ENCODE measurements around the gene TCF3.
A peak's percentile ranks its signal among the peaks of the same experiment; 100 is the strongest.
"Not testable (repeated sequence)": the region's sequence is repeated elsewhere in the genome, so short reads cannot be mapped to it uniquely, and the experiment has no call there.

The TCF3 gene

DNA sequence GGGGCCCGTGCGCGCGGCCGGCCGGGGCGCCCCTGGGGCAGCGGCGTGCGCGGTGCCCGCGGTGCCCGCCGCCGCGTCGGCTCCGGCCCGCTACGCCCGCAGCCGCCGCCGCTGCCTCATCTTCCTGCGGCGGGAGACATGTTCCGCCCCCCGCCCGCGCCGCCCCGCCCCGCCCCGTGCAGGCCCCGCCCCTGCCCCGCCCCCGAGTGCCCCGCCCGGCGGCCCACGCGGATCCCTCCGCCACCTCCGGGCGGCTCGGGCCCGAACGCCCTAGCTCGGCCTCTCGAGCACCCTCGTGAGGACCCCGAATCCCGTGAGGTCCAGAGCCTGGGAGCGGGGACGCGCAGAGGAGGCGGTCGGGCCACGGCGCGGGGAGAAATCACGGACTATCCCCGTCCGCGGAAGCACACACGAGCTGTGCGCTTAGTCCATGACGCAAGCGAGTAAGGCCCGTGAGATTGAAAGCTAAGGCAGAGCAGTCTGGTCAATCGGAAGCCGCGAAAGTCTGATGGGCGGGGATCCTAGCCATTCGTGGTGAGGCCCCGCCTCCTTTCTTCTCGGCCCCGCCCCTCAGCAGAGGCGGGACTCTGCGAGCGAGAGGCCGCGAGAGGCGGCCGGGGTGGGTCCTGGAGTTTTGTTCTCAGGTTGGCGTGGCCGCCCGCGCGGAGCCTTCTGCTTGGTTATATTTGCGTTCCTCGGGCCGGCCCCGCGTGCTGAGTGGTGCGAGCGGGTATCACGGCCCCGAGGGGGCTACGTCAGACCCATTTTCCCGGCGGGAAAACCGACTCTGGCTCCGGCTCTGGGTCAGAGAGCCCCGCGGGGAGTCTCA, at the start of gene TCF3:
TSS of gene TCF3 (minus strand) at position 145 of the 829 bp plus-strand sequence. CDS start 2,367 bp downstream, outside the sequence.
- Histone ChIP-seq H3K4me1 (ENCODE audit: control insufficient read depth, insufficient read depth, low read length) (peaks cover 2% of the 10 kb centered on the region), H3K27me3 (ENCODE audit: control insufficient read depth, insufficient read depth, low read length) (no peaks in the 10 kb centered on the region), H3K4me3 (ENCODE audit: low read length) (peak within 1 kb of the TSS; percentile 81), H3K27ac (ENCODE audit: low read depth, low read length) (peak within 1 kb of the TSS; percentile 100), H3K36me3 (ENCODE audit: control insufficient read depth, insufficient read depth, low read length) (no peaks in the 10 kb centered on the region), H3K9ac (ENCODE audit: low read length) (peak within 1 kb of the TSS; percentile 84)

DNA sequence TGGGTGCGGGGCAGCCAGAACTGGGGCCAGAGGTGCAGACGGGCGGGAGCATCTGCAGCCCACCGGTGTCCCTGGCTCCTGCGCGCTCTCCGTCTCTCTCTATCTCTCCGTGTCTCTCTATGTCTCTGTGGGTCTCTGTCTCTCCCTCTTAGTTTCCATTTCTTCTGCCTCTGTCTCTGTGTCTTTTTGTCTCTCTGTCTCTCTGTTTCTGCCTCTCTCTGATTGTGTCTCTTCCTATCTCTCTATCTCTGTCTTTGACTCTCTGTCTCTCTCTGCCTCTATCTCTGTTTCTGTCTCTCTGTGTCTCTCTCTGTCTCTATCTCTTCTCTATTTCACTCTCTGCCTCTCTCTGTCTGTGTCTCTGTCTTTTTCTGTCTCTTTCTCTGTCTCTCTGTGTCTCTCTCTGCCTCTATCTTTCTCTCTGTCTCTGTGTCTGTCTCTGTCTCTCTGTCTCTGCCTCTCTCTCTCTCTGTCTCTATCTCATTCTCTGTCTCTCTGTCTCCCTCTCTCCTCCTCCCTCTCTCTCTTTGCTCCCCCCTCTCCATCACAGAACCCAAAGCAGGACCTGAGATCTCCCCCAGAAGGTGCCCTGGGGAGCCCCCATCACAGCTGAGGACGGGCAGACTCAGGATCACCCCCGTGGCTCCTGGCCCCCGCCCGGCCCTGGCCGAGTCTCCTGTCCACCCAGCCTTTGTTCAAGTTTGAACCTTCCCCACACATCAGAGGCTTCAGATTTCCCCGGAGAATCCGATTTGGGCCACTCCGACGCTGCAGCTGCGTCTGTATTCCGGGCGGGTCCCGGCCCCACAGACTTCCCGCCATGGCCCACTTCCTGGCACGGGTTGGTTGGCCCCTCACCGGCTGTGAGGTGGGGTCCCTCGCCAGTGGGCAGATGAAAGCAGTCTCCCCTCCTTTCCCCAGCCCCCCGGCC, 48.6 kb upstream of the TCF3 start:
- Histone ChIP-seq H3K27ac (ENCODE audit: low read depth, low read length) (no peak overlapping the region), H3K4me3 (ENCODE audit: low read length) (no peak overlapping the region), H3K27me3 (ENCODE audit: control insufficient read depth, insufficient read depth, low read length) (peaks cover 6% of the 10 kb centered on the region), H3K4me1 (ENCODE audit: control insufficient read depth, insufficient read depth, low read length) (no peaks in the 10 kb centered on the region), H3K36me3 (ENCODE audit: control insufficient read depth, insufficient read depth, low read length) (no peaks in the 10 kb centered on the region), H3K9ac (ENCODE audit: low read length) (no peak overlapping the region)

DNA sequence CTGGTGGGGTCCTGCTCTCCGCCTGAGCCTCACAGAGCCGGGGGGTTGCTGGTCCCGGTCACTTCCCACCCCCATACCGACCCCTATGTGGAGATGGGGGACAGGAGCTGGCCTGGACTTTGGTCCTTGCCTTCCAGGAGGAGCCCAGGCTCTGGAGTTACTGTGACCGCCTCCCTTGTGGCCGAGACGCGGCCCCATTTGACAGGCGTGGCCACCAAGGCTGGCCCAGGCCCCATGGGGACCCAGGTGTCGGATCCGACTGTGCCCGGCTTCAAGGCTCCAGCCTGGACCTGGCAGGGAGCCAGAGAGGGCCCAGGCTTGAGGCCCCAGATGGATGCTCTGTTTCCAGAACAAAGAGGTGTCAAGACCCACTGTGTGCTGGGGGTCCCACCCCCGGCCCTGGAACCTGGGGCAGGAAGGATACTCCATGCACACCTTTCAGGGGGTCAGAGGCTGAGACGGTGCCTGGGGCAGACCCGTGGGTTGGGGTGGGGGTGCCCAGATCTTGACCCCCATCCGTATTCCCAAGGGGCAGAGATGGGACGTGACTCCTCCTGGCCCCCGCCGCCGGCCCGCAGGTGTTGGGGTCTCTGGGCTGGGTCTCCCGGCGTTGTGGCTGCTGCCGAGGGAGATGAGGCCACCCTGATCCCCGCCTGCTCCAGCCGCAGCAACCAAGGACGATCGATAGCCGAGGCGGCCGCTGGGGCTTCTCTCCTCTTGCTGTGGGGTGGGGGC, 47.8 kb upstream of the TCF3 start:
- H3K4me1 ChIP-seq (ENCODE audit: control insufficient read depth, insufficient read depth, low read length), result no peaks in the 10 kb centered on the region
- no peak overlapping the region for H3K9ac ChIP-seq (ENCODE audit: low read length)
- H3K27ac ChIP-seq (ENCODE audit: low read depth, low read length), result no peak overlapping the region
- H3K36me3 ChIP-seq (ENCODE audit: control insufficient read depth, insufficient read depth, low read length), result no peaks in the 10 kb centered on the region
- H3K27me3 ChIP-seq (ENCODE audit: control insufficient read depth, insufficient read depth, low read length), result peaks cover 4% of the 10 kb centered on the region
- H3K4me3 ChIP-seq (ENCODE audit: low read length), result no peak overlapping the region

DNA sequence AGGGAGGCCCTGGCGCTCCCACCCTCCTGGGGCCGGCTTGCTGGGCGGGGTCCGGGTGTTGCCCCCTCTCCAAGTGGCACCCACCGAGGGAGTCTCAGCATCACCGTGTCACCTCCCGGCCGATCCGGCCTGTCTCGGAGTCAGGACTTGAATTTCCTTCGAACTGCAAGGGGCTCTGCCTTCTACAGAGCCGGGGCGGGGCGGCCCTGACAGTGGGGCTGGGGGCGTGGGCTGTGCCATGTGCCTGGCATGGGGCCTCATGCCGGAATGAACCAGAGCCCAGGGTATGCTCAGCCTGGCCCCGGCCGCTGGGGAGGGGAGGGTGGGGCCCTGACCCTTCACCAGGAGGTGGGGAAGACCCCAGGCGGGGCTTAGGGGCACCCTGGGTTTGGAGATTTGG, 47.0 kb upstream of the TCF3 start:
- H3K4me1 ChIP-seq (ENCODE audit: control insufficient read depth, insufficient read depth, low read length), result no peaks in the 10 kb centered on the region
- H3K4me3 ChIP-seq (ENCODE audit: low read length), result no peak overlapping the region
- no peaks in the 10 kb centered on the region for H3K36me3 ChIP-seq (ENCODE audit: control insufficient read depth, insufficient read depth, low read length)
- H3K27ac ChIP-seq (ENCODE audit: low read depth, low read length), result no peak overlapping the region
- no peak overlapping the region for H3K9ac ChIP-seq (ENCODE audit: low read length)
- peaks cover 4% of the 10 kb centered on the region for H3K27me3 ChIP-seq (ENCODE audit: control insufficient read depth, insufficient read depth, low read length)

DNA sequence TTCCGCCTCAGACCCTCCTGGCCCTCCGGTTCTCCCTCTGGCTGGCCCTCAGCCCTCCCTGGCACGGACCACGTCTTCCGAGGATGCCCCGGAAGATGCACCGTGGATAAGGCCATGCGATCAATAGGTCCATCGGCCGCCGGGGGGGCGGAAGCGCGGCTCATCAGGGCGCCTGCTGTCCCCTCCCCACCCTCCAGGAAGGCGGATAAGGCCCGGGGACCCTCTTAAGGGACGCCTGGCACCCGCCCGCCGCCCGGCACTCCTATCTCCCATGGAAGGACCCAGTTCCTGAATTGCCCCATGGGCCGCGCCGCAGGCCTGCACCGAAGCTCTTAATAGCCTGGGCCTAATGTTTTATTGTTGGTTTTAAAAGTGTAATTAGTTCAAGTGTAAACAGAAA, 46.2 kb upstream of the TCF3 start:
- Histone ChIP-seq H3K36me3 (ENCODE audit: control insufficient read depth, insufficient read depth, low read length) (no peaks in the 10 kb centered on the region), H3K27me3 (ENCODE audit: control insufficient read depth, insufficient read depth, low read length) (peaks cover 4% of the 10 kb centered on the region), H3K4me3 (ENCODE audit: low read length) (no peak overlapping the region), H3K27ac (ENCODE audit: low read depth, low read length) (no peak overlapping the region), H3K4me1 (ENCODE audit: control insufficient read depth, insufficient read depth, low read length) (no peaks in the 10 kb centered on the region), H3K9ac (ENCODE audit: low read length) (no peak overlapping the region)

DNA sequence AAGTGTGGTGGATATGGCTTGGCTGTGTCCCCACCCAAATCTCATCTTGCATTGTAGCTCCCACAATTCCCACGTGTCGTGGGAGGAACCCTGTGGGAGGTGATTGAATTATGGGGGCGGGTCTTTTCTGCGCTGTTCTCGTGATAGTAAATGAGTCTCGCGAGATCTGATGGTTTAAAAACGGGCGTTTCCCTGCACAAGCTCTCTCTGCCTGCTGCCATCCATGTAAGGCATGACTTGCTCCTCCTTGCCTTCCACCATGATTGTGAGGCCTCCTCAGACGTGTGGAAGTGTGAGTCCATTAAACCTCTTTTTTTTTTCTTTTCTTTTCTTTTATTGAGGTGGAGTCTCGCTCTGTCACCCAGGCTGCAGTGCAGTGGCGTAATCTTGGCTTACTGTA, 43.1 kb upstream of the TCF3 start:
- H3K9ac ChIP-seq (ENCODE audit: low read length); H3K27ac ChIP-seq (ENCODE audit: low read depth, low read length); H3K4me1 ChIP-seq (ENCODE audit: control insufficient read depth, insufficient read depth, low read length); H3K36me3 ChIP-seq (ENCODE audit: control insufficient read depth, insufficient read depth, low read length); H3K27me3 ChIP-seq (ENCODE audit: control insufficient read depth, insufficient read depth, low read length); H3K4me3 ChIP-seq (ENCODE audit: low read length): not testable (repeated sequence)

DNA sequence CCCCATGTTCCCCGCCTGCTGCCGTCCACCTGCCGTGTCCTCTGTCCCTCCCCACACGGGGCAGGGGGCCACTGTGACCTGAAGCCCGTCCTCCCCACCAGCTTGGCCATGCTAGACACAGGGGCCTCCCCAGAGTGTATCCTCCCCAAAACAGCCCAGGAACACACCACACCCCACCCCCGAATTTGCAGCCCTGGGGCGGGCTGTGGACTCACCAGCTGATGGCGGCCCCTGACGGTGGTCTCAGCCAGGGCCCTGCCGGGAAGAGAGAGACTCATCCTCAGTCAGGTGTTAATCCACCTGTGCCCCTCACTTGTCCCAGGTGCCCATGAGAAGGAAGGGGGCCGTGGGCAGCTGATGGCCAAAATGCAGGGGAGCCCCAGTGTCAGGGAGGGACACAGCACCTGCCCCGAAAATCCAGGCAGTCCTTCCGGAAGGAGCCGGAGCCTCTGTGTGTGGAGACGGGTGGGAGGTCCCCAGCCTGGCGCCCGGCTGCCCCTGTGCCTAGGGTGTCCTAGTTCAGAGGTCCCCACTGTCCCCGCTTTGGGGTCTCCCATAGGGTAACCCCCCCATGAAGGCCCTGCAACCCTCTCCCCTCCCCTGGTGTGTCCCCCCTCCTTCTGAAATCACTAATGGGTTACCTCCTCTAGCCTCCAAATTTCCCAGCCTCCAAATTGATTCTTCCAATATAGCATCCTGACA, 39.3 kb upstream of the TCF3 start:
- Histone ChIP-seq H3K4me1 (ENCODE audit: control insufficient read depth, insufficient read depth, low read length) (no peaks in the 10 kb centered on the region), H3K36me3 (ENCODE audit: control insufficient read depth, insufficient read depth, low read length) (no peaks in the 10 kb centered on the region), H3K9ac (ENCODE audit: low read length) (no peak overlapping the region), H3K27me3 (ENCODE audit: control insufficient read depth, insufficient read depth, low read length) (peaks cover 8% of the 10 kb centered on the region), H3K4me3 (ENCODE audit: low read length) (no peak overlapping the region), H3K27ac (ENCODE audit: low read depth, low read length) (no peak overlapping the region)

DNA sequence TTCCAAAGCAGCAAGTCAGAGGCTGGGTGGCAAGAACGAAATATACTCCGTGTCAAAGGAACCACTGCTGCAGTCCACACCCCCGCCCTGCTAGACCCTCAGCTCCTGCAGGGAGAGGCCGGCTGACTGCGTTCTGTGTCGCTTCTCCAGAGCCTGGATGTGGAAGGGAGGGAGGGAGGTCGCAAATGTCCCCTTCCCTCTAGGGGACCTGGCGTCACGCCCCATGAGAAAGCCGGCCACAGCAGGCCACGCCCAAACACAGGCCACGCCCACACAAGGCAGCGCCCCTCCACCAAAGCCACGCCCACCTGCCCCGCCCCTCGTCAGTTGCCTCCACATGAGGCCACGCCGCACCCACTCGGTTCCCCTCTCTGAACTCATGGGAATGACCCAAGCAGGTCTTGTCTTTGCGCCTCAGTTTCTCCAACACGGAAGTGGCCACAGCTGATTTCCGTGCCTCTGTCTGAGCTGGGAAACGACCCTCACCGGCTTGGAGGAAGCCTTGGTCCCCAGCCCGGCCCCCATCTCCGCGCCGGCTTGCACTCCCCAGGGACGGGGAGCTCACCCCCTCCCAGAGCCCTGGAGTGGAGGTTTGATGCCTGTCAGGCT, 38.4 kb upstream of the TCF3 start:
- H3K4me3 ChIP-seq (ENCODE audit: low read length), result no peak overlapping the region
- peaks cover 8% of the 10 kb centered on the region for H3K27me3 ChIP-seq (ENCODE audit: control insufficient read depth, insufficient read depth, low read length)

DNA sequence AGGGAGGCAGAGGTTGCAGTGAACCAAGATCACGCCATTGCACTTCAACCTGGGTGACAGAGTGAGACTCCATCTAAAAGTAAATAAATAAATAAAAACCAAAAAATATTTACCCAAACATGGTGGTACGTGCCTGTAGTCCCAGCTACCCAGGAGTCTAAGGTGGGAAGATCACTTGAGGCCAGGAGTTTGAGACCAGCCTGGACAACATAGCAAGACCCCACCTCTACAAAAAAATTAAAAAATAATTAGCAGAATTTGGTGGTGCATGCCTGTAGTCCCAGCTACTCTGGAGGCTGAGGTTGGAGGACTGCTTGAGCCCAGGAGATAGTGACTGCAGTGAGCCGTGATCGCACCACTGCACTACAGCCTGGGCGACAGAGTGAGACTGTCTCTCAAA, 33.4 kb upstream of the TCF3 start:
- H3K4me1 ChIP-seq (ENCODE audit: control insufficient read depth, insufficient read depth, low read length); H3K4me3 ChIP-seq (ENCODE audit: low read length); H3K36me3 ChIP-seq (ENCODE audit: control insufficient read depth, insufficient read depth, low read length); H3K27ac ChIP-seq (ENCODE audit: low read depth, low read length); H3K9ac ChIP-seq (ENCODE audit: low read length); H3K27me3 ChIP-seq (ENCODE audit: control insufficient read depth, insufficient read depth, low read length): not testable (repeated sequence)

More for the DNA sequence above, 38.4 kb upstream of the TCF3 start:
- Histone ChIP-seq H3K4me1 (ENCODE audit: control insufficient read depth, insufficient read depth, low read length) (no peaks in the 10 kb centered on the region), H3K27ac (ENCODE audit: low read depth, low read length) (no peak overlapping the region), H3K36me3 (ENCODE audit: control insufficient read depth, insufficient read depth, low read length) (no peaks in the 10 kb centered on the region), H3K9ac (ENCODE audit: low read length) (no peak overlapping the region)

DNA sequence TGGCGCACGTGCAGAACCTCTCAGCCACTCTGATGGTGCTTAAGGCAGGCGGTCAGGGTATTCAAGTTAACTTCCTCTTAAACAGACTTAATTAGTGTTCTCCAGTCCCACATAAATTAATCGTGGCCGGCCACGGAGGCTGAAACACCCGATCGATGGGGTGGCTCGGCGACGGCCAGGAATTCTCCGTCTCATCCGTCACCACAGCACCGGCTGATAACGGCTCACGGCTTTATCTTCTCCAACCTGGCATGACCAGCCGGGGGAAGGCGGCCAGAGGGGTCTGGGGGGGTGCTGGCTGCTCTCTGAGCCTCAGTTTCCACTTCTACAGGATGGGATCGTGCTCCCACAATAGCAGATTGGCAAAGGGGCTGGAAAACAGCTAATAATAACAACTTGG, 32.6 kb upstream of the TCF3 start:
- no peaks in the 10 kb centered on the region for H3K4me1 ChIP-seq (ENCODE audit: control insufficient read depth, insufficient read depth, low read length)
- no peaks in the 10 kb centered on the region for H3K27me3 ChIP-seq (ENCODE audit: control insufficient read depth, insufficient read depth, low read length)
- no peak overlapping the region for H3K4me3 ChIP-seq (ENCODE audit: low read length)
- no peaks in the 10 kb centered on the region for H3K36me3 ChIP-seq (ENCODE audit: control insufficient read depth, insufficient read depth, low read length)
- no peak overlapping the region for H3K9ac ChIP-seq (ENCODE audit: low read length)
- H3K27ac ChIP-seq (ENCODE audit: low read depth, low read length), result no peak overlapping the region

DNA sequence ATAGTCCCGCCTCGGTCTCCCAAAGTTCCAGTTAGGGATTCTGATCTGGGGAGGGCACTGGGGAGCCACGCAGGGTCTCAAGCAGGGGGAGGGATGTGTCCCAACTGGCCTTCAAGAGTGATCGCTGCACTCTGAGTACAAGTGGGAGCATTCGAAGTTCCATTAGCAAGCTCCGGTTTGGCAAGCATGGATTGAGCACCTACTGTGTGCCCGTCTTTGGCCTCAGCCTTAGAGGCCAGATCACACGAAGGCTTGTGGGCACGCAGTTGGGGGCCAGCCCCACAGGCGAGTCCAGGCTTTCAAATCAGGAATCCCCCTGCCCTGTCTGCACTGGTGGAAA, 32.1 kb upstream of the TCF3 start:
- Histone ChIP-seq H3K4me1 (ENCODE audit: control insufficient read depth, insufficient read depth, low read length) (no peaks in the 10 kb centered on the region), H3K36me3 (ENCODE audit: control insufficient read depth, insufficient read depth, low read length) (no peaks in the 10 kb centered on the region), H3K27me3 (ENCODE audit: control insufficient read depth, insufficient read depth, low read length) (no peaks in the 10 kb centered on the region), H3K4me3 (ENCODE audit: low read length) (no peak overlapping the region), H3K9ac (ENCODE audit: low read length) (no peak overlapping the region), H3K27ac (ENCODE audit: low read depth, low read length) (no peak overlapping the region)
